ENCODE results near the gene TCL1A.

Gene TCL1A

DNA sequence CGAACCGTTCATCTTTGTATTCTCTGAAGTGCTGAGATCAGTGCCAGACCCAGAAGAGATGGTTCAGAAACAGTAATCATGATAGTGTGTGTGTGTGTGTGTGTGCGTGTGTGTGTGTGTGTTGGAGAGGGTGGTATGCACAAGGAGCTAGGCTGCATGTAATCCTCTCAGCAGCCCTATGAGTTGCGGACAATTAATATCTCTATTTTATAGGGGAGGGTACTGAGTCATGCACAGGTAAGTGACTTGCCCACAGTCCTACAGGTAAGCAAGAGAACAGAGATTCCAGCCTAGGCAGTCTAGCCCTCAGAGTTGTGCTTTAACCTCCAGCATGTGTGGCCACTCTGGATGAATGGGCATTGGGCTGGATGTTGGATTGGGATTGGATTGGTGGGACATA lies 27.9 kb upstream of the TCL1A start:
- Histone ChIP-seq H2BK5ac (ENCODE audit: low read depth, low read length, poor library complexity, severe bottlenecking) (no peak overlapping the region), H2AFZ (ENCODE audit: low read depth, low read length) (no peak overlapping the region), H3K4me3 (ENCODE audit: insufficient read depth in 1 of 2, low read depth in 1 of 2, low read length in 2 of 2) (no peak overlapping the region), H3K4me2 (ENCODE audit: low read length, poor library complexity, severe bottlenecking) (no peak overlapping the region), H3K18ac (ENCODE audit: low read depth in 1 of 2, low read length in 2 of 2) (no peak overlapping the region), H3K27ac (ENCODE audit: low read length, poor library complexity, severe bottlenecking) (no peak overlapping the region), H3K9ac (ENCODE audit: low read length) (no peak overlapping the region), H4K91ac (ENCODE audit: low read length) (no peak overlapping the region), H3K4ac (ENCODE audit: low read depth in 1 of 2, low read length in 2 of 2) (no peak overlapping the region), H2BK12ac (ENCODE audit: low read length in 2 of 2) (no peak overlapping the region), H3K36me3 (ENCODE audit: control insufficient read depth in 1 of 2, insufficient read depth in 2 of 2, low read depth in 1 of 2, low read length in 2 of 2) (no peaks in the 10 kb centered on the region), H3K9me3 (ENCODE audit: control insufficient read depth, low read length) (no peaks in the 10 kb centered on the region), H3K79me1 (replicated peaks; ENCODE audit: low read length, poor library complexity, severe bottlenecking) (no peaks in the 10 kb centered on the region), H2BK120ac (ENCODE audit: low read depth, low read length) (no peak overlapping the region), H3K27me3 (ENCODE audit: control insufficient read depth in 1 of 2, insufficient read depth in 1 of 2, low read length in 2 of 2) (no peaks in the 10 kb centered on the region), H4K8ac (ENCODE audit: low read length) (no peak overlapping the region), H2BK15ac (ENCODE audit: low read depth, poor library complexity, severe bottlenecking) (no peak overlapping the region), H3K4me1 (ENCODE audit: control insufficient read depth, insufficient read depth, low read depth, low read length) (no peaks in the 10 kb centered on the region), H3K14ac (ENCODE audit: low read length in 2 of 2) (no peak overlapping the region), H3K23ac (ENCODE audit: low read length in 2 of 2) (no peak overlapping the region), H2AK5ac (ENCODE audit: low read length, severe bottlenecking) (no peak overlapping the region)
- WGBS: 84% methylated on average over 4 of the region's 4 CpGs
- DNase-seq: no peak

DNA sequence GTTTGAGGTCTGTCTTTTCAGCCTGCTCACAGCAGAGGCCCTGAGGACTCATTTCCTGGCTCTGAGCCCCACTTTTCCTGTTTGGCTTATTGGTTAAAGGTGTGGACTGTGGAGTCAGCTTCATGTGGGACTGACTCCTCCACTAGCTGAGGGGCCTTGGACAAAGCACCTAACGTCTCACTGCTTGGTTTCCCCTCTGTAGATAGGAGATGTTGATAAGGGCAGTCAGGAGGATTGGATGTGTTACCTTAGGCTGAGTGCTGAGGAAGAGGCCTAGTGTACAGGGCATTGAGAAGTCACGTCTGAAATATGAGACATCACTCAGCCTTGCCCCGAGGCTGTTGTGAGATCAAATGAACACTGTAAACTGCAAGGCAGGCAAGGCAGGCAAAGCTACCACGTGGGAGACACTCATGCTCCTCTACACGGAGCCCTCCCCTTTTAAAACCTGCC lies 27.1 kb upstream of the TCL1A start:
- no peak overlapping the region for H3K18ac ChIP-seq (ENCODE audit: low read depth in 1 of 2, low read length in 2 of 2)
- no peak overlapping the region for H4K8ac ChIP-seq (ENCODE audit: low read length)
- no peak overlapping the region for H4K91ac ChIP-seq (ENCODE audit: low read length)
- no peak overlapping the region for H3K14ac ChIP-seq (ENCODE audit: low read length in 2 of 2)
- no peak overlapping the region for H3K4me3 ChIP-seq (ENCODE audit: insufficient read depth in 1 of 2, low read depth in 1 of 2, low read length in 2 of 2)
- H3K4ac ChIP-seq (ENCODE audit: low read depth in 1 of 2, low read length in 2 of 2): no peak overlapping the region
- H3K27ac ChIP-seq (ENCODE audit: low read length, poor library complexity, severe bottlenecking): no peak overlapping the region
- no peak for DNase-seq
- no peaks in the 10 kb centered on the region for H3K36me3 ChIP-seq (ENCODE audit: control insufficient read depth in 1 of 2, insufficient read depth in 2 of 2, low read depth in 1 of 2, low read length in 2 of 2)
- 46% methylated on average over 5 of the region's 5 CpGs for WGBS
- no peak overlapping the region for H3K4me2 ChIP-seq (ENCODE audit: low read length, poor library complexity, severe bottlenecking)
- no peak overlapping the region for H2BK120ac ChIP-seq (ENCODE audit: low read depth, low read length)
- H3K9me3 ChIP-seq (ENCODE audit: control insufficient read depth, low read length): no peaks in the 10 kb centered on the region
- no peaks in the 10 kb centered on the region for H3K4me1 ChIP-seq (ENCODE audit: control insufficient read depth, insufficient read depth, low read depth, low read length)
- no peak overlapping the region for H3K9ac ChIP-seq (ENCODE audit: low read length)
- no peak overlapping the region for H2AK5ac ChIP-seq (ENCODE audit: low read length, severe bottlenecking)
- H3K23ac ChIP-seq (ENCODE audit: low read length in 2 of 2): no peak overlapping the region
- H3K79me1 ChIP-seq (replicated peaks; ENCODE audit: low read length, poor library complexity, severe bottlenecking): no peaks in the 10 kb centered on the region
- H2BK15ac ChIP-seq (ENCODE audit: low read depth, poor library complexity, severe bottlenecking): no peak overlapping the region
- no peak overlapping the region for H2AFZ ChIP-seq (ENCODE audit: low read depth, low read length)
- no peak overlapping the region for H2BK12ac ChIP-seq (ENCODE audit: low read length in 2 of 2)
- no peak overlapping the region for H2BK5ac ChIP-seq (ENCODE audit: low read depth, low read length, poor library complexity, severe bottlenecking)
- H3K27me3 ChIP-seq (ENCODE audit: control insufficient read depth in 1 of 2, insufficient read depth in 1 of 2, low read length in 2 of 2): no peaks in the 10 kb centered on the region

DNA sequence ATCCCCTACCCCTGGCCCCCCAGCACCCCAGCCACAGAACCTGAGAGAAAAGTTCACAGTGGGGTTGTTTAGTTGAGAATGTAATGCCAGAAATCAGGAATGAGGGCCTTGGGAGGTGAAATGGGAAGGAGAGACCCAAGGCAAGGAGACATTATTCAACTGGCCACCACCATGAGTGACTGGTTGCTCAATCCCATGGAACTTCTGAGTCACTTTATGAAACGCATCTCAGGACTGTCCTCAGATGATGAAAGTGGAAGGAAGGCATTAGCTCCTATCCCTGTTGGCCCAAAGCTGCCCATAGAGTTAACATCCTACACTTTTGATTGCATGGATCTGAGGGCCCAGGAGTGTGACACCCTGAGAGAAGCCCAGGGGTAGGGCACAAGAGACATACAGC lies 25.4 kb upstream of the TCL1A start:
- H3K36me3 ChIP-seq (ENCODE audit: control insufficient read depth in 1 of 2, insufficient read depth in 2 of 2, low read depth in 1 of 2, low read length in 2 of 2): no peaks in the 10 kb centered on the region
- WGBS: 50% methylated on average over 1 of the region's 1 CpG
- no peak overlapping the region for H3K27ac ChIP-seq (ENCODE audit: low read length, poor library complexity, severe bottlenecking)
- H3K4me3 ChIP-seq (ENCODE audit: insufficient read depth in 1 of 2, low read depth in 1 of 2, low read length in 2 of 2): no peak overlapping the region
- no peak overlapping the region for H4K8ac ChIP-seq (ENCODE audit: low read length)
- H3K14ac ChIP-seq (ENCODE audit: low read length in 2 of 2): no peak overlapping the region
- no peak overlapping the region for H2BK5ac ChIP-seq (ENCODE audit: low read depth, low read length, poor library complexity, severe bottlenecking)
- no peak overlapping the region for H2BK12ac ChIP-seq (ENCODE audit: low read length in 2 of 2)
- H2BK120ac ChIP-seq (ENCODE audit: low read depth, low read length): no peak overlapping the region
- H3K9me3 ChIP-seq (ENCODE audit: control insufficient read depth, low read length): no peaks in the 10 kb centered on the region
- no peaks in the 10 kb centered on the region for H3K27me3 ChIP-seq (ENCODE audit: control insufficient read depth in 1 of 2, insufficient read depth in 1 of 2, low read length in 2 of 2)
- H2BK15ac ChIP-seq (ENCODE audit: low read depth, poor library complexity, severe bottlenecking): no peak overlapping the region
- no peak overlapping the region for H3K9ac ChIP-seq (ENCODE audit: low read length)
- no peak overlapping the region for H2AK5ac ChIP-seq (ENCODE audit: low read length, severe bottlenecking)
- no peak overlapping the region for H2AFZ ChIP-seq (ENCODE audit: low read depth, low read length)
- H3K4me1 ChIP-seq (ENCODE audit: control insufficient read depth, insufficient read depth, low read depth, low read length): no peaks in the 10 kb centered on the region
- DNase-seq: no peak
- H3K23ac ChIP-seq (ENCODE audit: low read length in 2 of 2): no peak overlapping the region
- no peak overlapping the region for H3K4ac ChIP-seq (ENCODE audit: low read depth in 1 of 2, low read length in 2 of 2)
- no peak overlapping the region for H4K91ac ChIP-seq (ENCODE audit: low read length)
- H3K18ac ChIP-seq (ENCODE audit: low read depth in 1 of 2, low read length in 2 of 2): no peak overlapping the region
- H3K4me2 ChIP-seq (ENCODE audit: low read length, poor library complexity, severe bottlenecking): no peak overlapping the region
- H3K79me1 ChIP-seq (replicated peaks; ENCODE audit: low read length, poor library complexity, severe bottlenecking): no peaks in the 10 kb centered on the region

DNA sequence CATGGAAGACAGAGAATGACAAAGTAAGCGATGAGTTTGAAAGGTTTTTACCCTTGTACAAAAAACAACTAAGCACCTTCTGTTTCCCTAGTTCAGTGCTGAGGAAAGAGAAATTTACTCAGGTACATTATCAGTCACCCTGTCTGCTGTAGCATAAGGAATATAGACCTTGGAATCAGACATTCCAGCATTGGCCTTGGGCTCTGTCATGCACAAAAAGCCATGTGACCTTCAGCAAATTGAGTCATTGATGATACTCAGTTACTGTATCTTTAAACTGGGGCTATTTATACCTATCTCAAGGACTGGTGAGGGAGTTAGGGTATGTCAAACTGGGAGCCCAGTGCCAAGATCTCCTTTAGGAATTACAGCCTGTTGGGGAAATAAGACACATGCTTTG lies 19.3 kb upstream of the TCL1A start:
- Histone ChIP-seq H3K4ac (ENCODE audit: low read depth in 1 of 2, low read length in 2 of 2) (no peak overlapping the region), H3K27me3 (ENCODE audit: control insufficient read depth in 1 of 2, insufficient read depth in 1 of 2, low read length in 2 of 2) (peaks cover 0 to 10% of the 10 kb centered on the region in 2 experiments), H4K91ac (ENCODE audit: low read length) (no peak overlapping the region), H2BK120ac (ENCODE audit: low read depth, low read length) (no peak overlapping the region), H3K4me3 (ENCODE audit: insufficient read depth in 1 of 2, low read depth in 1 of 2, low read length in 2 of 2) (no peak overlapping the region), H3K18ac (ENCODE audit: low read depth in 1 of 2, low read length in 2 of 2) (no peak overlapping the region), H2AK5ac (ENCODE audit: low read length, severe bottlenecking) (no peak overlapping the region), H3K9me3 (ENCODE audit: control insufficient read depth, low read length) (no peaks in the 10 kb centered on the region), H2BK12ac (ENCODE audit: low read length in 2 of 2) (no peak overlapping the region), H2BK5ac (ENCODE audit: low read depth, low read length, poor library complexity, severe bottlenecking) (no peak overlapping the region), H3K9ac (ENCODE audit: low read length) (no peak overlapping the region), H4K8ac (ENCODE audit: low read length) (no peak overlapping the region), H3K27ac (ENCODE audit: low read length, poor library complexity, severe bottlenecking) (no peak overlapping the region), H3K4me1 (ENCODE audit: control insufficient read depth, insufficient read depth, low read depth, low read length) (no peaks in the 10 kb centered on the region), H3K79me1 (replicated peaks; ENCODE audit: low read length, poor library complexity, severe bottlenecking) (no peaks in the 10 kb centered on the region), H3K4me2 (ENCODE audit: low read length, poor library complexity, severe bottlenecking) (no peak overlapping the region), H2BK15ac (ENCODE audit: low read depth, poor library complexity, severe bottlenecking) (no peak overlapping the region), H2AFZ (ENCODE audit: low read depth, low read length) (no peak overlapping the region), H3K23ac (ENCODE audit: low read length in 2 of 2) (no peak overlapping the region), H3K36me3 (ENCODE audit: control insufficient read depth in 1 of 2, insufficient read depth in 2 of 2, low read depth in 1 of 2, low read length in 2 of 2) (no peaks in the 10 kb centered on the region), H3K14ac (ENCODE audit: low read length in 2 of 2) (no peak overlapping the region)
- no CpG with 5 or more reads among the region's 1 CpG for WGBS
- no peak for DNase-seq
